BE2C (cell line): Measurements from ENCODE around the gene SLPI.

Experiments used
- DNase-seq: peaks from one replicate; pipeline ENCODE4 v3.0.0-alpha.2; 2020
- H3K27me3 ChIP-seq: fragments of 250-450 bp; sonication (Bioruptor Pico); 2 replicates; pipeline ENCODE4 v1.5.1; 2020; ENCODE audit warnings: mild to moderate bottlenecking
- H3K36me3 ChIP-seq: fragments of 250-450 bp; sonication (Bioruptor Pico); 2 replicates; pipeline ENCODE4 v1.5.1; 2020; ENCODE audit warnings: mild to moderate bottlenecking
- H3K4me1 ChIP-seq: fragments of 250-450 bp; sonication (Bioruptor Pico); 2 replicates; pipeline ENCODE4 v1.5.1; 2020
- H3K4me3 ChIP-seq: 2 replicates; pipeline ENCODE4 v1.5.1; 2011; ENCODE audit warnings: low read depth, low read length
- H3K9me3 ChIP-seq: fragments of 250-450 bp; sonication (Bioruptor Pico); 2 replicates; pipeline ENCODE4 v1.5.1; 2020
- CTCF ChIP-seq: IDR thresholded peaks from 2 replicates; pipeline ENCODE4 v1.5.1; 2012; ENCODE audit warnings: mild to moderate bottlenecking, low read depth, low read length

SLPI gene

GRCh38 chr20:45282700-45283550, 28.6 kb upstream of the SLPI start:
- TF ChIP-seq CTCF = no peak

GRCh38 chr20:45279992-45280391, 25.6 kb upstream of the SLPI start:
- Histone ChIP-seq H3K4me3 (no peak overlapping the region), H3K36me3 (no peaks in the 10 kb centered on the region), H3K9me3 (no peaks in the 10 kb centered on the region), H3K4me1 (no peaks in the 10 kb centered on the region), H3K27me3 (peaks cover 18% of the 10 kb centered on the region)
- no peak for DNase-seq
- TF ChIP-seq CTCF = no peak

More at GRCh38 chr20:45282700-45283550, 28.6 kb upstream of the SLPI start:
- no peaks in the 10 kb centered on the region for H3K4me1 ChIP-seq
- no peaks in the 10 kb centered on the region for H3K9me3 ChIP-seq
- H3K4me3 ChIP-seq = no peak overlapping the region
- H3K36me3 ChIP-seq = no peaks in the 10 kb centered on the region
- DNase-seq = no peak
- peaks cover 11% of the 10 kb centered on the region for H3K27me3 ChIP-seq

- Histone ChIP-seq H3K27me3 (peaks cover 27% of the 10 kb centered on the region), H3K4me1 (no peaks in the 10 kb centered on the region)
Observed at GRCh38 chr20:45275338-45275737, 21.0 kb upstream of the SLPI start.

GRCh38 chr20:45269754-45270270, 15.4 kb upstream of the SLPI start:
- Histone ChIP-seq H3K9me3 (no peaks in the 10 kb centered on the region), H3K36me3 (no peaks in the 10 kb centered on the region), H3K27me3 (peaks cover 31% of the 10 kb centered on the region), H3K4me1 (no peaks in the 10 kb centered on the region), H3K4me3 (no peak overlapping the region)
- TF ChIP-seq CTCF = no peak
- DNase-seq = no peak

More at GRCh38 chr20:45275338-45275737, 21.0 kb upstream of the SLPI start:
- no peak for TF ChIP-seq CTCF
- Histone ChIP-seq H3K9me3 (no peaks in the 10 kb centered on the region), H3K36me3 (no peaks in the 10 kb centered on the region), H3K4me3 (no peak overlapping the region)
- no peak for DNase-seq

GRCh38 chr20:45269056-45269455, 14.7 kb upstream of the SLPI start:
- H3K4me3 ChIP-seq = no peak overlapping the region
- no peaks in the 10 kb centered on the region for H3K36me3 ChIP-seq
- no peak for TF ChIP-seq CTCF
- no peak for DNase-seq
- H3K27me3 ChIP-seq = peaks cover 39% of the 10 kb centered on the region
- no peaks in the 10 kb centered on the region for H3K9me3 ChIP-seq
- H3K4me1 ChIP-seq = no peaks in the 10 kb centered on the region

GRCh38 chr20:45268531-45268930, 14.2 kb upstream of the SLPI start:
- Histone ChIP-seq H3K9me3 (no peaks in the 10 kb centered on the region), H3K36me3 (no peaks in the 10 kb centered on the region), H3K27me3 (peaks cover 44% of the 10 kb centered on the region), H3K4me1 (no peaks in the 10 kb centered on the region), H3K4me3 (no peak overlapping the region)
- no peak for DNase-seq
- TF ChIP-seq CTCF = no peak
